A673 (cell line): Measurements from ENCODE around the gene LRRN2. TPM values are rescaled to one million over a fixed set of nuclear protein-coding genes. Genes with fewer than 3 reads are reported as not detected.

Experiments
- BruUV-seq: library from RNA; stranded (reverse); fragments of 400-500 nt; replicated peaks from 2 replicates; lab custom pipeline; 2021; lab: Mats Ljungman, UMichigan
- CTCF ChIA-PET: fragments of 300-600 bp; sonication (Branson Sonifier 250); formaldehyde crosslinking; loops from one replicate; lab custom pipeline; 2022; ENCODE audit warnings: antibody characterized with exemption; lab: Charles Lee
- POLR2A ChIA-PET: fragments of 300-600 bp; sonication (Branson Sonifier 250); formaldehyde crosslinking; loops from one replicate; lab custom pipeline; 2022; ENCODE audit warnings: antibody characterized with exemption; ENCODE audit not compliant: low non-redundant PET; lab: Charles Lee
- DNase-seq: peaks from one replicate; pipeline ENCODE4 v3.0.0-alpha.2; 2015; ENCODE audit warnings: low spot score
- H3K27ac ChIP-seq: fragments of 200-600 bp; sonication (generic); 2 replicates; pipeline ENCODE4 v1.5.1; 2016; ENCODE audit warnings: mixed run types, low read depth, mild to moderate bottlenecking, mixed read lengths, antibody characterized with exemption, low read length; ENCODE audit not compliant: poor library complexity, severe bottlenecking
- H3K27me3 ChIP-seq: fragments of 200-600 bp; sonication (generic); replicated peaks from 2 replicates; pipeline ENCODE4 v1.6.1; 2017; ENCODE audit warnings: mixed run types, low read depth, mild to moderate bottlenecking, mixed read lengths, antibody characterized with exemption, low read length; ENCODE audit not compliant: insufficient read depth, poor library complexity
- H3K36me3 ChIP-seq: fragments of 200-600 bp; sonication (generic); 2 replicates; pipeline ENCODE4 v1.6.1; 2016; ENCODE audit warnings: mixed run types, mild to moderate bottlenecking, mixed read lengths, antibody characterized with exemption, low read length; ENCODE audit not compliant: insufficient read depth, poor library complexity, severe bottlenecking
- H3K4me1 ChIP-seq: fragments of 200-600 bp; sonication (generic); 2 replicates; pipeline ENCODE4 v1.6.1; 2017; ENCODE audit warnings: mixed run types, mild to moderate bottlenecking, mixed read lengths, antibody characterized with exemption, low read length; ENCODE audit not compliant: insufficient read depth, poor library complexity, severe bottlenecking
- H3K4me3 ChIP-seq: fragments of 200-600 bp; sonication (generic); 2 replicates; pipeline ENCODE4 v1.5.1; 2016; ENCODE audit warnings: low read depth, mixed run types, mild to moderate bottlenecking, mixed read lengths, low read length; ENCODE audit not compliant: poor library complexity, severe bottlenecking
- H3K9me3 ChIP-seq: fragments of 200-600 bp; sonication (generic); 2 replicates; pipeline ENCODE4 v1.6.1; 2016; ENCODE audit warnings: mixed run types, low read depth, mild to moderate bottlenecking, mixed read lengths, antibody characterized with exemption, low read length; ENCODE audit not compliant: poor library complexity, severe bottlenecking
- CTCF ChIP-seq: fragments of 300-800, 200-600 bp; sonication (generic); conservative IDR thresholded peaks from 2 replicates; pipeline ENCODE4 v1.5.1; 2017; ENCODE audit warnings: low read depth, mild to moderate bottlenecking, antibody characterized with exemption, low read length, moderate library complexity, mixed read lengths
- EZH2 ChIP-seq: fragments of 200-600 bp; sonication (generic); IDR thresholded peaks from 2 replicates; pipeline ENCODE4 v1.6.1; 2017; ENCODE audit warnings: borderline replicate concordance, low read depth, mild to moderate bottlenecking, mixed read lengths, antibody characterized with exemption, low read length; ENCODE audit not compliant: poor library complexity, severe bottlenecking
- intact Hi-C: fragments of 100-400 bp; cut with micrococcal nuclease; formaldehyde crosslinking; loops from one replicate; pipeline ENCODE4 v1.10.0; 2022; ENCODE audit not compliant: unreplicated experiment
- total RNA-seq: library from RNA; stranded (reverse); gene quantifications from 2 replicates; pipeline ENCODE4 v1.2.3, GENCODE V29; 2021

Gene LRRN2
- total RNA-seq, 1 experiment from 2014 or later = not detected

GRCh38 chr1:204723131-204723787, 37.7 kb upstream of the LRRN2 start:
- H3K4me3 ChIP-seq = no peak overlapping the region
- no peaks in the 10 kb centered on the region for H3K36me3 ChIP-seq
- H3K27ac ChIP-seq = no peak overlapping the region
- ChIA-PET CTCF (no interaction called here), POLR2A (no interaction called here)
- intact Hi-C loops = no loop called here
- no peaks in the 10 kb centered on the region for H3K9me3 ChIP-seq
- H3K4me1 ChIP-seq = no peaks in the 10 kb centered on the region
- TF ChIP-seq CTCF (no peak), EZH2 (no peak)
- no TSS peak for BruUV-seq
- no peak for DNase-seq
- H3K27me3 ChIP-seq = no peaks in the 10 kb centered on the region

- no peaks in the 10 kb centered on the region for H3K27me3 ChIP-seq
- H3K4me3 ChIP-seq = no peak overlapping the region
- no peak overlapping the region for H3K27ac ChIP-seq
- TF ChIP-seq EZH2 = no peak
- TF ChIP-seq CTCF = no peak
- intact Hi-C loops = no loop called here
- POLR2A ChIA-PET = no interaction called here
- H3K4me1 ChIP-seq = no peaks in the 10 kb centered on the region
- CTCF ChIA-PET = no interaction called here
- no peaks in the 10 kb centered on the region for H3K36me3 ChIP-seq
- DNase-seq = no peak
- BruUV-seq = no TSS peak
- no peaks in the 10 kb centered on the region for H3K9me3 ChIP-seq
Measured at GRCh38 chr1:204721373-204722055, 36.0 kb upstream of the LRRN2 start.

GRCh38 chr1:204716660-204717059, 31.1 kb upstream of the LRRN2 start:
- Histone ChIP-seq H3K4me1 (no peaks in the 10 kb centered on the region), H3K36me3 (no peaks in the 10 kb centered on the region), H3K9me3 (no peaks in the 10 kb centered on the region), H3K27me3 (peaks cover 12% of the 10 kb centered on the region), H3K27ac (no peak overlapping the region), H3K4me3 (no peak overlapping the region)
- no TSS peak for BruUV-seq
- intact Hi-C loops = no loop called here
- no peak for DNase-seq
- ChIA-PET POLR2A (no interaction called here), CTCF (no interaction called here)
- TF ChIP-seq EZH2 = no peak
